Measurements from ENCODE around the gene PRKAG2. TPM values are rescaled to one million over a fixed set of nuclear protein-coding genes. Genes with fewer than 3 reads are reported as not detected.
A peak's percentile ranks its signal among the peaks of the same experiment; 100 is the strongest.

The PRKAG2 gene
- total RNA-seq, 1 donor from 2014 or later: 35.6 TPM

DNA sequence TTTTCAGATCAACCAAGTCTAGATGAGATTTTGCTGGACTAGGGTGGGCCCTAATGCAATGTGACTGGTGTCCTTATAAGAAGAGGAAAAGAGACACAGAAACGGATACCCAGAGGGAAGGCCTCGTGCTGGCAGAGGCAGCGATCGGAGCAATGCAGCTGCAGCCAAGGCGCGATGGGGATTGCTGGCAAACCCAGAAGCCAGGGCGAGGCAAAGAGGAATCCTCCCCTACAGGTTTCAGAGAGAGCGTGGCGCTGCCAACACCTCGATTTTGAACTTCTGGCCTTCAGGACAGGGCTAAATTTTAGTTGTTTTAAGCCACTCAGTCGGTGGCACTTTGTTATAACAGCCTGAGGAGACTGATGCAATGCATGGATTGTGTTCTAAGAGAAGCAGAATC is 200.2 kb downstream of the PRKAG2 start:
- intact Hi-C loops (cut with DNase I): no loop called here
- no peak for DNase-seq
- no peaks in the 10 kb centered on the region for H3K4me1 ChIP-seq

DNA sequence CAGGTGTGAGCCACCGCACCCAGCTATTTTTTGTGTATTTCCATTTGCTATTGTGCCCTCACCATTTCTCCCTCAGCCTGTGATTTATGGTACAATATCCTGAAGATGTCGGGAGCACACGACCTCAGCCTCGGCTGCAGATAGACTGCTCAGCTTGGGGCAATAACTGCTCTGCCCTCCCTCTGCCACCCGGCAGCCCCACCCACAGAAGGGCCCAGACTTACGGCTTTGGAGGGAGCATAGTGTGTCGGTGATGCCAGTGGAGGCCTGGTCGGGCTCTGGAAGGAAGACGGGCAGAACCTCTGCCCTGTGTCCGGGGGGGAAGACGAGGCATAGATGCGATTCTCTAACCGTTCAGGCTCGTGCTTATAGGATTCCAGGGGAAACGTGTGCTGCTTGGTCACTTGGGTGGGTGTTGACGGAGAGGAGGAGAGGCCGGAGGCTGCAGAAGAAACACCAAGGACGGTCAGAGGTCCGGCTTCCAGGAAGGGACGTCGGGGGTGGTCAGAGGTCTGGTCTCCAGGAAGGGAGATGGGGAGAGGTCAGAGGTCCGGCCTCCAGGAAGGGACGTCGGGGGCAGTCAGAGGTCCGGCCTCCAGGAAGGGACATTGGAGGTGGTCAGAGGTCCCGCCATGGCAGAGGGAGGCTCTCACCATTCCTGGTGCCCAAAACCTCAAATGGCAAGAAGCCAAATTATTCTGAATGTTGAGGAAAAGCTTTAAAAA is 201.6 kb downstream of the PRKAG2 start:
- TF ChIP-seq, protein P1, sequence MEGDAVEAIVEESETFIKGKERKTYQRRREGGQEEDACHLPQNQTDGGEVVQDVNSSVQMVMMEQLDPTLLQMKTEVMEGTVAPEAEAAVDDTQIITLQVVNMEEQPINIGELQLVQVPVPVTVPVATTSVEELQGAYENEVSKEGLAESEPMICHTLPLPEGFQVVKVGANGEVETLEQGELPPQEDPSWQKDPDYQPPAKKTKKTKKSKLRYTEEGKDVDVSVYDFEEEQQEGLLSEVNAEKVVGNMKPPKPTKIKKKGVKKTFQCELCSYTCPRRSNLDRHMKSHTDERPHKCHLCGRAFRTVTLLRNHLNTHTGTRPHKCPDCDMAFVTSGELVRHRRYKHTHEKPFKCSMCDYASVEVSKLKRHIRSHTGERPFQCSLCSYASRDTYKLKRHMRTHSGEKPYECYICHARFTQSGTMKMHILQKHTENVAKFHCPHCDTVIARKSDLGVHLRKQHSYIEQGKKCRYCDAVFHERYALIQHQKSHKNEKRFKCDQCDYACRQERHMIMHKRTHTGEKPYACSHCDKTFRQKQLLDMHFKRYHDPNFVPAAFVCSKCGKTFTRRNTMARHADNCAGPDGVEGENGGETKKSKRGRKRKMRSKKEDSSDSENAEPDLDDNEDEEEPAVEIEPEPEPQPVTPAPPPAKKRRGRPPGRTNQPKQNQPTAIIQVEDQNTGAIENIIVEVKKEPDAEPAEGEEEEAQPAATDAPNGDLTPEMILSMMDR (IDR thresholded peaks at IDR 0.05): no peak
- ATAC-seq: no peak
- Histone ChIP-seq H3K9me3 (no peaks in the 10 kb centered on the region), H3K27me3 (no peaks in the 10 kb centered on the region), H3K36me3 (peaks cover 5% of the 10 kb centered on the region), H3K4me3 (no peak overlapping the region), H3K27ac (no peak overlapping the region), H3K4me1 (no peaks in the 10 kb centered on the region)
- no peak for DNase-seq
- intact Hi-C loops (cut with DNase I): no loop called here

More for the DNA sequence above, 200.2 kb downstream of the PRKAG2 start:
- Histone ChIP-seq H3K27ac (no peak overlapping the region), H3K36me3 (peaks cover 5% of the 10 kb centered on the region), H3K27me3 (no peaks in the 10 kb centered on the region), H3K4me3 (no peak overlapping the region), H3K9me3 (no peaks in the 10 kb centered on the region)
- ATAC-seq: peak; percentile 60
- TF ChIP-seq, protein P1 (IDR thresholded peaks at IDR 0.05): no peak

DNA sequence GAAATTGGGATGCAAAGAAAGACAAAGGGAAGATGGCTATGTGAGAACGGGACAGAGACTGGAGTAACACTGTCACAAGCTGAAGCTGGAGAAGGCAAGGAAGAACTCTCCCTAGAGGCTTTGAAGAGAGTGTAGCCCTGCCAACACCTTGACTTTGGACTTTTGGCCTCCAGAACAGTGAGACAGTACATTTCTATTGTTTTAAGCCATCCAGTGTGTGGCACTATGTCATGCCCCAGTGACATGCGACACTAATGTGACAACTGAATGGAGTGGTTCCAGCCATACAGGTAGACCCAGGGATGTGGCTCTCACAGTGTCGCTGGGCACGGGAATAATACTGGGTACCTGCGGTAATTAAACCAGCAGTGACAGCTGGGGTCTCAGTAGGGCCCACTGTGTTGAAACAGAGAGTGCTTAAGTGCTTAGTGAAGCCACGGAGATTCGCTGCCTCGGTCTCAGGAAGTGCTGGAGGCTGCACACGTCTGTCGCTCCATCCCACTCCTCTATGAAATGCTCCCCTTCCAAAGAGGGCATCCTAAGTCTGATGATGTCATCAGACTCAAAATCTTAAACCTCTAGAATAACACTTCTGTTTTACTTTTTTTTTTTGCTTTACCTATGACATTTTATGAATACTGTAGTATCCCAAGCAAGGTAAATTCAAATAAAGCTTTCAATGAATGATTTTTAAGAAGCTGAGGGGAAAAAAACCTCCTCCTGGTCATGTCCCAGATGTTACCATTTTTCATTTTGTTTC is 202.6 kb downstream of the PRKAG2 start:
- H3K36me3 ChIP-seq: peaks cover 5% of the 10 kb centered on the region
- TF ChIP-seq, protein P1 (IDR thresholded peaks at IDR 0.05): no peak
- intact Hi-C loops (cut with DNase I): no loop called here
- H3K9me3 ChIP-seq: no peaks in the 10 kb centered on the region
- no peak overlapping the region for H3K4me3 ChIP-seq
- DNase-seq (no peak), ATAC-seq (no peak)
- H3K27ac ChIP-seq: no peak overlapping the region
- no peaks in the 10 kb centered on the region for H3K4me1 ChIP-seq
- H3K27me3 ChIP-seq: no peaks in the 10 kb centered on the region

DNA sequence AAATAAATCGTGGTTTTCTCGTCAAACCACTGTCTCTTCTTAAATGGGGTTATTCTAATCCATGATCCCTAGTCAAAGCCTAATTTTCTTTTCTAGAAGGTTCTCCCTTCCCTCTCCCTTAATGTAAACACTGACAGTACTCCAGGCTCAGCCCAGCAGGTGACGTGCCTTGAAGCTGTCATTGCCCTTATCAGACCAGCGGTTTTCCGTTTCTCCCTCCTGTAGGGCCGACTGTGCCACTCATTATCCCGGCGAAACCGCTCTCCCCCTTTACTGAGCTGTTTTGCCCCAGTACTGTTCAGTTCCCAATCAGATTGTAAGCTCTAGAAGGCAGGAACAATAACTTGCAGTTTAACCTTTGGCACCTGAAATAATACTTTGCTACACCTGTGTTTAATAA is 203.7 kb downstream of the PRKAG2 start:
- H3K4me3 ChIP-seq: no peak overlapping the region
- ATAC-seq (no peak), DNase-seq (no peak)
- TF ChIP-seq, protein P1 (IDR thresholded peaks at IDR 0.05): no peak
- no peaks in the 10 kb centered on the region for H3K27me3 ChIP-seq
- intact Hi-C loops (cut with DNase I): no loop called here
- no peak overlapping the region for H3K27ac ChIP-seq
- no peaks in the 10 kb centered on the region for H3K9me3 ChIP-seq
- H3K36me3 ChIP-seq: peaks cover 5% of the 10 kb centered on the region
- H3K4me1 ChIP-seq: no peaks in the 10 kb centered on the region

DNA sequence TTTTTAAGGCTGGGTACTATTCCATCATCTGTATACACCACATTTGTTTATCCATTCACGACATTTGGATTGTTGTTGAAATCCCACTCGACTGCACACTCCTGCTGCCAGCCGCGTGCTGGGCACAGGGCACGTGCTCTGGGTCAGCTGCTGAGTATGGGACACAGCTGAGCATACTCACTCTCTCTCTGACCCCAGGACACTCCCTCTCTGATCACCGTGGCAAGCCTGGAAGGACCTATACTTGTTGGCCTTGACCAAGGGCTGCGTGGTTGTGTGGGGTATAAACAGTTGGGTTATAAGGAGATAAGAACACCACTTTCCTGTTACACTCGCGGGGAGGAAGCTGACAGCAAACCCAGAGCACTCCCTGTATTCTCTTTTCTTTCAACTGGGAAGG is 204.2 kb downstream of the PRKAG2 start:
- Histone ChIP-seq H3K4me3 (no peak overlapping the region), H3K9me3 (no peaks in the 10 kb centered on the region), H3K27ac (no peak overlapping the region), H3K36me3 (peaks cover 5% of the 10 kb centered on the region), H3K27me3 (no peaks in the 10 kb centered on the region), H3K4me1 (no peaks in the 10 kb centered on the region)
- TF ChIP-seq, protein P1 (IDR thresholded peaks at IDR 0.05): no peak
- intact Hi-C loops (cut with DNase I): no loop called here
- DNase-seq (no peak), ATAC-seq (peak; percentile 50)

Measured in upper lobe of right lung (tissue), 1 donor.